Smooth muscle cell (in vitro differentiated cells): ENCODE results near the gene PLEKHA4. TPM values are rescaled to one million over a fixed set of nuclear protein-coding genes. Genes with fewer than 3 reads are reported as not detected.
"Not testable (repeated sequence)": the region's sequence is repeated elsewhere in the genome, so short reads cannot be mapped to it uniquely, and the experiment has no call there.

Experiments used
- DNase-seq: peaks from one replicate; lab custom pipeline; 2025; ENCODE audit not compliant: unreplicated experiment; lab: John Stamatoyannopoulos, UW
- H2AFZ ChIP-seq: fragments of 200-600 bp; sonication (generic); 2 replicates; pipeline ENCODE4 v1.6.0; 2016; ENCODE audit warnings: antibody characterized with exemption, low read depth, mild to moderate bottlenecking
- H3F3A ChIP-seq: fragments of 200-600 bp; sonication (generic); 2 replicates; pipeline ENCODE4 v1.6.0; 2017; ENCODE audit warnings: antibody characterized with exemption, low read depth
- H3K27ac ChIP-seq: fragments of 200-600 bp; sonication (generic); 2 replicates; pipeline ENCODE4 v1.5.1; 2016; ENCODE audit warnings: low read depth, mild to moderate bottlenecking
- H3K27me3 ChIP-seq: fragments of 200-600 bp; sonication (generic); 2 replicates; pipeline ENCODE4 v1.6.1; 2016; ENCODE audit warnings: low read depth, mild to moderate bottlenecking
- H3K36me3 ChIP-seq: fragments of 200-600 bp; sonication (generic); 2 replicates; pipeline ENCODE4 v1.5.1; 2016; ENCODE audit warnings: low read depth
- H3K4me1 ChIP-seq: fragments of 200-600 bp; sonication (generic); 2 replicates; pipeline ENCODE4 v1.5.1; 2016; ENCODE audit warnings: low read depth
- H3K4me2 ChIP-seq: fragments of 200-600 bp; sonication (generic); 2 replicates; pipeline ENCODE4 v1.6.0; 2016; ENCODE audit warnings: mild to moderate bottlenecking
- H3K4me3 ChIP-seq: fragments of 200-600 bp; sonication (generic); 2 replicates; pipeline ENCODE4 v1.5.1; 2016; ENCODE audit warnings: mild to moderate bottlenecking
- H3K79me2 ChIP-seq: fragments of 200-600 bp; sonication (generic); 2 replicates; pipeline ENCODE4 v1.6.0; 2016; ENCODE audit warnings: low read depth, mild to moderate bottlenecking
- H3K9ac ChIP-seq: fragments of 200-600 bp; sonication (generic); 2 replicates; pipeline ENCODE4 v1.6.0; 2016; ENCODE audit warnings: low read depth
- H3K9me3 ChIP-seq: fragments of 200-600 bp; sonication (generic); replicated peaks from 2 replicates; pipeline ENCODE4 v1.5.1; 2016; ENCODE audit warnings: low read depth
- H4K20me1 ChIP-seq: fragments of 200-600 bp; sonication (generic); 2 replicates; pipeline ENCODE4 v1.6.0; 2016; ENCODE audit warnings: low read depth
- CTCF ChIP-seq: fragments of 200-600 bp; sonication (generic); IDR thresholded peaks from 2 replicates; pipeline ENCODE4 v1.5.1; 2017; ENCODE audit warnings: borderline replicate concordance, mild to moderate bottlenecking, antibody characterized with exemption; ENCODE audit not compliant: insufficient read depth, poor library complexity, severe bottlenecking
- whole genome bisulfite sequencing: methylation state at CpG from one replicate; pipeline ENCODE4 v1.1.7; 2016; ENCODE audit warnings: low lambda C conversion rate; 5-methylcytosine and 5-hydroxymethylcytosine counted together
- polyA plus RNA-seq: library from polyadenylated mRNA; unstranded; fragments of >200 nt; fragmentation: Nextera tagmentation; extraction: Ambion mirVana; gene quantifications from 2 replicates; pipeline ENCODE4 v1.2.1, GENCODE V29; 2016
- total RNA-seq: library from RNA; depleted of rRNA; stranded (reverse); fragments of >200 nt; gene quantifications from 2 replicates; pipeline ENCODE4 v1.2.3, GENCODE V29; 2014

Gene PLEKHA4
- total and polyA plus RNA-seq, 2 experiments from 2014 or later = 4.4 to 39.2 TPM

DNA sequence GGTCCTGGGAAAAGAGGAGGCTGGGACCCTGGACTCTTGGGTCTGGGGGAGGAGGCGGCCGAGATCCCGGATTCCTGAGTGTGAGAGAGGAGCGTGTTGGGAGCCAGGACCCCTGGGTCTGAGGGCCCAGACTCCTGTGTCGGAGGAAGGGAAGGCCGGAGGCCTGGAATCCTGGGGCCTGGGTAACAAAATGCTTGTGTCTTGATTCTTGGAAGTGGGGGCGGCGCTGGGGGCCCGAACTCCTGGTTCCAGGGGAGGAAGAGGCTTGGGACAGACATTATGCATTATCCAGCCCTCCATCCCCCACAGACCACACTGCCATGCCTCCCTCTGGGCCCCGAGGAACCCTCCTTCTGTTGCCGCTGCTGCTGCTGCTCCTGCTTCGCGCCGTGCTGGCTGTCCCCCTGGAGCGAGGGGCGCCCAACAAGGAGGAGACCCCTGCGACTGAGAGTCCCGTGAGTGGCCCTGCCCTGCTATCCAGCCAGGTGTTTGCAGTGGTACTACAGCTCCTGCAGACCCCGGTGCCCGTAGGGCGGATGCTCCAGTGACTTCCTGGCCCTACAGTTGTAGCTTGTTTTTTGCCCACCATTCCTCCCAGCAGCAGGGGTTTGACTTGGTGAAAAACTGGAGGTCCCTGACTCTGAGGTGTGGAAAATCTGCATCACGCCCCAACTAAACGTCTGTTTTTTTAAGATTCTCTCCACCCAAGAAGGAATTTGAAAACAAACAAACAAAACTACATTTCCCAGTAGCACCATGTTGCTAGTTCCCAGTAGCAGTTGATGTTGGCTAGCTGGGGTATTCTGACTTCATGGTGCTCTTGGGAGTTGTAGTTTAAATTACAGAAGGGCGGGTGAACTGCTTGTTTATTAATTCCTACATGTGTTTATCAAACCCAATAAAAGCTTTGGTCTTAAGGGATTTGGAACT is 32.3 kb upstream of the PLEKHA4 start:
- 43% methylated on average over 21 of the region's 24 CpGs for WGBS
- peak overlapping the region; percentile 86 for H3K4me3 ChIP-seq
- H3K4me2 ChIP-seq = peak overlapping the region; percentile 93
- peak overlapping the region; percentile 88 for H3K9ac ChIP-seq
- peak overlapping the region; percentile 67 for H2AFZ ChIP-seq
- no peaks in the 10 kb centered on the region for H3K27me3 ChIP-seq
- H3K27ac ChIP-seq = peak overlapping the region; percentile 28
- H3F3A ChIP-seq = no peaks in the 10 kb centered on the region
- H4K20me1 ChIP-seq = peaks cover 10% of the 10 kb centered on the region
- DNase-seq = no peak
- no peaks in the 10 kb centered on the region for H3K36me3 ChIP-seq
- H3K9me3 ChIP-seq = no peaks in the 10 kb centered on the region
- no peak for TF ChIP-seq CTCF
- H3K4me1 ChIP-seq = peaks cover 11% of the 10 kb centered on the region
- H3K79me2 ChIP-seq = peaks cover 30% of the 10 kb centered on the region

GRCh38 chr19:48899781-48900476 is 31.5 kb upstream of the PLEKHA4 start, which contains the start of gene NUCB1:
Gene NUCB1, plus strand, starts transcription at chr19:48900312. Its CDS starts 485 bp downstream, at chr19:48900797.
- Histone ChIP-seq H2AFZ (peak within 1 kb of the TSS; percentile 76), H3K27me3 (no peaks in the 10 kb centered on the region), H3K4me2 (peak within 1 kb of the TSS; percentile 93), H3K36me3 (no peaks in the 10 kb centered on the region), H3K79me2 (peaks cover 30% of the 10 kb centered on the region), H3K4me1 (peaks cover 11% of the 10 kb centered on the region), H4K20me1 (peaks cover 10% of the 10 kb centered on the region), H3K27ac (peak within 1 kb of the TSS; percentile 69), H3K9me3 (no peaks in the 10 kb centered on the region), H3K9ac (peak within 1 kb of the TSS; percentile 88), H3K4me3 (peak within 1 kb of the TSS; percentile 86), H3F3A (no peaks in the 10 kb centered on the region)
- TF ChIP-seq CTCF = no peak
- peak; percentile 93 for DNase-seq
- WGBS = 8% methylated on average over 34 of the region's 34 CpGs

- H2AFZ ChIP-seq, DNase-seq, H3K9ac ChIP-seq, H3K36me3 ChIP-seq, H3K27me3 ChIP-seq, H3K9me3 ChIP-seq, H3F3A ChIP-seq: not testable (repeated sequence)
- Histone ChIP-seq H3K4me1 (peaks cover 11% of the 10 kb centered on the region), H4K20me1 (peaks cover 10% of the 10 kb centered on the region), H3K27ac (peak overlapping the region; percentile 69), H3K79me2 (peaks cover 30% of the 10 kb centered on the region), H3K4me2 (peak overlapping the region; percentile 93), H3K4me3 (peak overlapping the region; percentile 86)
- WGBS = 59% methylated on average over 11 of the region's 11 CpGs
Observed at GRCh38 chr19:48899386-48899749, 31.0 kb upstream of the PLEKHA4 start.

DNA sequence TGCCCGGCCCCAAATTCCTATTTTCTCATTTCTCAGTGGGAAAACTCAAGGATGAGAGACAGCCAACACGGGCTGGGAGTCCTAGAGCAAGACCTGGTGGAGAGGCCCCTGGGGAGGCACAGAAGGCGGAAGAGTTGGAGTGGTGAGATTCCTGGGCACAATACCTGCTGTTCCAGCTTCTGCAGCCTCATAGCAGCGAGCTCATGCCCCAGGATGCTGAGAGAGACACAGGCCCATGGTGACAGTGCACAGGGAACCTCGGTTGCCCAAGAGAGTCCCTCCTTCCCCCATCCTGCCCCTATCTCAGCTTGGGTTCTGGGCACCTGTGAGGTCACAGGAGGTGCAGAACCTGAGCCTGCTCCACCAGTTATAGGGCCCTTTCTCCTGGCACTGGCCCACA is 28.8 kb upstream of the PLEKHA4 start:
- no peak for TF ChIP-seq CTCF
- WGBS = 92% methylated on average over 5 of the region's 5 CpGs
- Histone ChIP-seq H3K4me1 (peaks cover 11% of the 10 kb centered on the region), H3K9ac (no peak overlapping the region), H3K79me2 (peaks cover 20% of the 10 kb centered on the region), H3K4me3 (no peak overlapping the region), H3K27me3 (no peaks in the 10 kb centered on the region), H3K27ac (no peak overlapping the region), H3K36me3 (no peaks in the 10 kb centered on the region), H3K9me3 (no peaks in the 10 kb centered on the region), H3K4me2 (no peak overlapping the region), H3F3A (peaks cover 6% of the 10 kb centered on the region), H4K20me1 (no peaks in the 10 kb centered on the region), H2AFZ (no peak overlapping the region)
- DNase-seq = no peak
